ENCODE data around the gene PEX3. TPM values are rescaled to one million over a fixed set of nuclear protein-coding genes. Genes with fewer than 3 reads are reported as not detected.

The PEX3 gene
- total RNA-seq, 1 experiment from 2014 or later = 17.9 TPM

GRCh38 chr6:143427109-143427817 is 23.3 kb upstream of the PEX3 start:
- Histone ChIP-seq H3K27me3 (ENCODE audit: insufficient read depth, low read length) (no peaks in the 10 kb centered on the region), H2BK120ac (ENCODE audit: low read depth, low read length, poor library complexity, severe bottlenecking) (no peak overlapping the region), H3K27ac (ENCODE audit: insufficient read length, low read depth, low read length) (no peak overlapping the region), H4K91ac (ENCODE audit: insufficient read length, low read depth, low read length) (no peak overlapping the region), H2BK5ac (ENCODE audit: insufficient read length, low read length) (no peak overlapping the region), H4K20me1 (ENCODE audit: control insufficient read depth, insufficient read depth, insufficient read length) (no peaks in the 10 kb centered on the region), H3K14ac (ENCODE audit: insufficient read depth, low read length) (no peak overlapping the region), H3K23me2 (ENCODE audit: insufficient read length, low read depth, low read length, poor library complexity, severe bottlenecking) (no peaks in the 10 kb centered on the region), H3K4me2 (ENCODE audit: insufficient read depth, insufficient read length, low read length) (no peak overlapping the region), H3T11ph (ENCODE audit: low read length) (no peak overlapping the region), H2BK15ac (ENCODE audit: low read depth, low read length) (no peak overlapping the region), H3K56ac (ENCODE audit: insufficient read length, low read depth, low read length) (no peak overlapping the region), H2AFZ (ENCODE audit: low read length) (no peak overlapping the region), H3K79me1 (ENCODE audit: insufficient read depth, low read depth, low read length, poor library complexity, severe bottlenecking) (no peaks in the 10 kb centered on the region), H4K5ac (ENCODE audit: insufficient read length, low read depth, low read length) (no peak overlapping the region), H4K8ac (replicated peaks; ENCODE audit: insufficient read length, low read depth, low read length) (no peak overlapping the region), H3K23ac (ENCODE audit: insufficient read length, low read depth, low read length) (no peak overlapping the region), H2BK12ac (ENCODE audit: insufficient read length, low read depth, low read length) (no peak overlapping the region), H3K9ac (ENCODE audit: extremely low read depth, insufficient read length, low read length) (no peak overlapping the region), H2AK5ac (ENCODE audit: insufficient read length, low read length) (no peak overlapping the region), H3K79me2 (ENCODE audit: insufficient read depth, low read length) (no peaks in the 10 kb centered on the region), H3K18ac (ENCODE audit: insufficient read length, low read depth, low read length) (no peak overlapping the region), H2BK20ac (ENCODE audit: low read depth, low read length, poor library complexity, severe bottlenecking) (no peak overlapping the region), H3K9me3 (ENCODE audit: control insufficient read depth, low read depth, low read length) (no peaks in the 10 kb centered on the region), H3K4ac (ENCODE audit: low read depth, low read length) (no peak overlapping the region), H3K4me1 (ENCODE audit: insufficient read depth, low read length) (no peaks in the 10 kb centered on the region)
- peak; percentile 81 for DNase-seq
- Mint-ChIP-seq H3K4me3 (no peak overlapping the region), H3K9me3 (no peaks in the 10 kb centered on the region), H3K27me3 (ENCODE audit: low read depth) (no peaks in the 10 kb centered on the region), H3K27ac (no peak overlapping the region; a peak in 1 of 7 replicates), H3K4me1 (no peaks in the 10 kb centered on the region), H3K36me3 (ENCODE audit: insufficient read depth in 1 of 3, low read depth in 3 of 3) (peaks cover 4 to 17% (median 5%) of the 10 kb centered on the region in 3 experiments; a peak in 6 of 7 replicates)
- TF ChIP-seq CTCF (conservative IDR thresholded peaks at IDR 0.05) = peak; percentile 98
- WGBS (ENCODE audit: extremely low coverage, insufficient read length, low lambda C conversion rate) = no CpG with 5 or more reads among the region's 4 CpGs
